GM12878 (cell line): ENCODE results near the gene RETN. TPM values are rescaled to one million over a fixed set of nuclear protein-coding genes. Genes with fewer than 3 reads are reported as not detected.

ENCODE experiments used
- ATAC-seq: fragments of 200-7000 bp; cut with Tn5 transposase; 3 replicates; pipeline ENCODE4 v1.9.1; 2020; ENCODE audit warnings: mild to moderate bottlenecking, moderate library complexity
- BruUV-seq: library from RNA; stranded (reverse); fragments of 400-500 nt; replicated peaks from 2 replicates; lab custom pipeline; 2021; lab: Mats Ljungman, UMichigan
- CTCF ChIA-PET: fragments of 300-600 bp; sonication (Branson Sonifier 250); formaldehyde crosslinking; extraction: SDS; loops from one replicate; lab custom pipeline; 2021; ENCODE audit warnings: inconsistent platforms; lab: Yijun Ruan, JAX
- POLR2A ChIA-PET: fragments of 350-600 bp; formaldehyde crosslinking; extraction: SDS; loops from one replicate; lab custom pipeline; 2021; ENCODE audit warnings: inconsistent platforms; lab: Charles Lee
- RAD21 ChIA-PET: fragments of 300-600 bp; sonication (Branson Sonifier 250); formaldehyde crosslinking; loops from one replicate; lab custom pipeline; 2023; ENCODE audit warnings: antibody characterized with exemption; ENCODE audit not compliant: unreplicated experiment; lab: Charles Lee
- SMC1A ChIA-PET: fragments of 300-600 bp; sonication (Branson Sonifier 250); formaldehyde crosslinking; loops from one replicate; lab custom pipeline; 2023; ENCODE audit not compliant: unreplicated experiment, uncharacterized antibody; lab: Charles Lee
- DNase-seq: peaks from one replicate; pipeline ENCODE4 v3.0.0-alpha.2; 2011; ENCODE audit warnings: low read depth, low spot score
- FAIRE-seq: peaks from 3 replicates; lab custom pipeline; 2011; peaks lifted over from hg19 to GRCh38; lab: Jason Lieb, UNC
- H2AFZ ChIP-seq: 2 replicates; pipeline ENCODE4 v1.6.0; 2011; ENCODE audit warnings: low read depth, low read length, control low read depth; ENCODE audit not compliant: control insufficient read depth
- H3K27ac ChIP-seq: 2 replicates; pipeline ENCODE4 v1.5.1; 2011; ENCODE audit warnings: control low read depth; ENCODE audit not compliant: control insufficient read depth, insufficient read depth
- H3K27me3 ChIP-seq, 2 experiments: replicated peaks in 1 of 2; 2 replicates each; pipeline versions ENCODE4 v1.6.0 to v1.6.1; 2011; ENCODE audit warnings: low read length in 1 of 2; ENCODE audit not compliant: control insufficient read depth in 2 of 2, insufficient read depth in 2 of 2
- H3K36me3 ChIP-seq, 2 experiments: 2 replicates each; pipeline ENCODE4 v1.5.1; 2011; ENCODE audit warnings: low read length in 1 of 2; ENCODE audit not compliant: control insufficient read depth in 2 of 2, insufficient read depth in 2 of 2
- H3K4me1 ChIP-seq: 2 replicates; pipeline ENCODE4 v1.6.1; 2011; ENCODE audit warnings: mild to moderate bottlenecking, low read length, moderate library complexity, mixed read lengths; ENCODE audit not compliant: control insufficient read depth, insufficient read depth
- H3K4me2 ChIP-seq: 2 replicates; pipeline ENCODE4 v1.6.0; 2011; ENCODE audit warnings: control low read depth; ENCODE audit not compliant: control insufficient read depth, insufficient read depth
- H3K4me3 ChIP-seq: fragments of 200-600 bp; sonication (generic); 2 replicates; pipeline ENCODE4 v1.5.1; 2016
- H3K79me2 ChIP-seq: 2 replicates; pipeline ENCODE4 v1.6.0; 2011; ENCODE audit warnings: low read length; ENCODE audit not compliant: control insufficient read depth, insufficient read depth
- H3K9ac ChIP-seq: 2 replicates; pipeline ENCODE4 v1.8.0; 2011; ENCODE audit warnings: low read length, control low read depth, mixed read lengths; ENCODE audit not compliant: control insufficient read depth, insufficient read depth
- H3K9me3 ChIP-seq: replicated peaks from 3 replicates; pipeline ENCODE4 v1.5.1; 2011; ENCODE audit warnings: mild to moderate bottlenecking, low read length; ENCODE audit not compliant: control insufficient read depth, insufficient read depth
- H4K20me1 ChIP-seq: 2 replicates; pipeline ENCODE4 v1.6.0; 2011; ENCODE audit not compliant: control insufficient read depth, insufficient read depth
- ATF3 ChIP-seq: IDR thresholded peaks from 2 replicates; pipeline ENCODE4 v1.6.1; 2011; ENCODE audit warnings: low read depth, mild to moderate bottlenecking, low read length, moderate library complexity, borderline replicate concordance; ENCODE audit errors: extremely low read depth
- CREB1 ChIP-seq: IDR thresholded peaks from 2 replicates; pipeline ENCODE4 v1.6.1; 2012; ENCODE audit warnings: low read depth, mild to moderate bottlenecking, inconsistent platforms
- E4F1 ChIP-seq: fragments of 450-650 bp; IDR thresholded peaks from 2 replicates; pipeline ENCODE4 v1.6.1; 2018; ENCODE audit warnings: borderline replicate concordance, mild to moderate bottlenecking; ENCODE audit not compliant: partially characterized antibody
- EGR1 ChIP-seq, 2 experiments: IDR thresholded peaks; 1 replicate in 1 of 2; 2 replicates in 1 of 2; pipeline ENCODE4 v1.6.1; 2011 to 2012; ENCODE audit warnings: low read depth in 2 of 2, low read length in 2 of 2, borderline replicate concordance in 1 of 2, mild to moderate bottlenecking in 1 of 2, moderate library complexity in 1 of 2
- IKZF1 ChIP-seq: fragments of 450-650 bp; conservative IDR thresholded peaks from 2 replicates; pipeline ENCODE4 v1.6.1; 2017; ENCODE audit warnings: antibody characterized with exemption, mild to moderate bottlenecking
- MXI1 ChIP-seq: fragments of 150-350 bp; IDR thresholded peaks from 2 replicates; pipeline ENCODE4 v1.6.1; 2011; ENCODE audit warnings: low read depth, mild to moderate bottlenecking, inconsistent platforms, low read length, improper control_type of control experiment
- POU2F2 ChIP-seq: IDR thresholded peaks from 3 replicates; pipeline ENCODE4 v1.6.1; 2011; ENCODE audit warnings: low read depth, mild to moderate bottlenecking, low read length, borderline replicate concordance
- RELB ChIP-seq: fragments of 450-650 bp; IDR thresholded peaks from 2 replicates; pipeline ENCODE4 v1.6.1; 2017; ENCODE audit warnings: low read depth, mild to moderate bottlenecking, moderate library complexity
- SP1 ChIP-seq: IDR thresholded peaks from one replicate; pipeline ENCODE4 v1.6.1; 2011; ENCODE audit warnings: low read depth, low read length
- TCF12 ChIP-seq: IDR thresholded peaks from 2 replicates; pipeline ENCODE4 v1.6.1; 2011; ENCODE audit warnings: low read depth, mild to moderate bottlenecking, low read length
- ZBTB33 ChIP-seq: fragments of 450-650 bp; IDR thresholded peaks from 2 replicates; pipeline ENCODE4 v1.6.1; 2017; ENCODE audit warnings: mild to moderate bottlenecking
- WGBS: methylation state at CpG from one replicate; pipeline ENCODE4 v1.1.6; 2016; ENCODE audit warnings: low lambda C conversion rate; ENCODE audit not compliant: insufficient replicate concordance, insufficient coverage; ENCODE audit errors: missing lambda C conversion rate; 5-methylcytosine and 5-hydroxymethylcytosine counted together
- in situ Hi-C: fragments of 300-500 bp; cut with MboI; formaldehyde crosslinking; loops from 9 replicates; pipeline ENCODE4 v1.14.3; 2018; ENCODE audit warnings: mixed read lengths
- intact Hi-C: fragments of 100-400 bp; cut with micrococcal nuclease; formaldehyde crosslinking; loops from one replicate; pipeline ENCODE4 v1.14.2; 2022; ENCODE audit not compliant: unreplicated experiment
- polyA plus RNA-seq, 11 experiments: library from polyadenylated mRNA; depleted of rRNA in 4 of 11; unstranded in 6 of 11; stranded (reverse) in 5 of 11; fragments of >200 nt; fragmentation: Nextera tagmentation in 4 of 11; fragmentation: Illumina TruSeq in 1 of 11; extraction: Ambion mirVana in 4 of 11; extraction: Trizol in 1 of 11; gene quantifications; 1 replicate in 1 of 11; 2 replicates in 10 of 11; pipeline versions ENCODE4 v1.2.1 to v1.2.3, GENCODE V29; 2011 to 2016; ENCODE audit warnings: inconsistent platforms in 2 of 11, missing spikeins in 2 of 11, low read depth in 1 of 11
- total RNA-seq, 4 experiments: library from RNA; depleted of rRNA in 3 of 4; stranded (reverse); fragments of >200 nt in 3 of 4; fragmentation: Illumina TruSeq in 1 of 4; extraction: Trizol in 1 of 4; gene quantifications; 2 replicates each; pipeline versions ENCODE4 v1.2.1 to v1.2.3, GENCODE V29; 2013 to 2021

Gene RETN
- total and polyA plus RNA-seq, 10 of the 15 experiments (the other 5 are each of a cell fraction or from before 2014, with no cell fraction given) = 0.26 TPM; not detected in 9

GRCh38 chr19:7650148-7650547, 18.7 kb upstream of the RETN start (continued):
- no peak for TF ChIP-seq E4F1

- Histone ChIP-seq H3K27ac (no peak overlapping the region), H3K9me3 (no peaks in the 10 kb centered on the region), H4K20me1 (no peaks in the 10 kb centered on the region), H2AFZ (peak overlapping the region; percentile 92), H3K9ac (no peak overlapping the region), H3K79me2 (no peaks in the 10 kb centered on the region), H3K27me3 (no peaks in the 10 kb centered on the region; a peak in 1 of 4 replicates), H3K4me1 (peaks cover 7% of the 10 kb centered on the region), H3K4me3 (no peak overlapping the region), H3K4me2 (peak overlapping the region; percentile 61), H3K36me3 (no peaks in the 10 kb centered on the region; a peak in 1 of 4 replicates)
- DNase-seq = peak; percentile 48
- in situ Hi-C loops = no loop called here
- ATAC-seq = peak; percentile 87
- ChIA-PET RAD21 (interaction anchor here (1.6 to 2.2 kb wide), 2 partner anchors 29 to 84 kb away, joined by 6 to 8 read pairs; partner anchors contain the start of gene TRAPPC5), POLR2A (interaction anchor here (0.5 to 1.1 kb wide), 3 partner anchors 22 to 1524 kb away, joined by 3 to 4 read pairs (median 3); partner anchors contain the start of gene PET100), SMC1A (interaction anchor here (0.7 to 3.5 kb wide), 5 partner anchors 22 to 147 kb away, joined by 3 to 20 read pairs (median 5); partner anchors contain the start of gene TRAPPC5), CTCF (interaction anchor here (0.8 to 4.2 kb wide), 10 partner anchors 14 to 200 kb away, joined by 3 to 27 read pairs (median 6); partner anchors contain the start of genes CAMSAP3 and TRAPPC5)
- BruUV-seq = no TSS peak
- FAIRE-seq = no peak
- WGBS = 5% methylated on average over 28 of the region's 28 CpGs
- intact Hi-C loops = loop anchor here (1.0 kb wide), 1 partner anchor 147 kb away; no protein-coding TSS in a partner anchor
- TF ChIP-seq EGR1 (IDR thresholded peaks at IDR 0.05; ENCODE audit: borderline replicate concordance in 1 of 2, low read depth in 2 of 2, low read length in 2 of 2) = 0 out of 3 replicates have a peak, but pooled peaks of 1 of the 2 experiments have one; percentile 29
- TF ChIP-seq SP1 = peak; percentile 16
- TF ChIP-seq IKZF1 = peak; percentile 76
- no peak for TF ChIP-seq TCF12
- 0 out of 2 replicates have a peak, but pooled peaks have one; percentile 10 for TF ChIP-seq MXI1
- TF ChIP-seq CREB1 = peak; percentile 64
- no peak for TF ChIP-seq ZBTB33
- TF ChIP-seq RELB = no peak
- no peak for TF ChIP-seq POU2F2
- 0 out of 2 replicates have a peak, but pooled peaks have one; percentile 23 for TF ChIP-seq ATF3
Observed at GRCh38 chr19:7652061-7652641, 16.7 kb upstream of the RETN start.
